ENCODE results near the gene PFDN4.
"Not testable (repeated sequence)": the region's sequence is repeated elsewhere in the genome, so short reads cannot be mapped to it uniquely, and the experiment has no call there.

PFDN4 gene

DNA sequence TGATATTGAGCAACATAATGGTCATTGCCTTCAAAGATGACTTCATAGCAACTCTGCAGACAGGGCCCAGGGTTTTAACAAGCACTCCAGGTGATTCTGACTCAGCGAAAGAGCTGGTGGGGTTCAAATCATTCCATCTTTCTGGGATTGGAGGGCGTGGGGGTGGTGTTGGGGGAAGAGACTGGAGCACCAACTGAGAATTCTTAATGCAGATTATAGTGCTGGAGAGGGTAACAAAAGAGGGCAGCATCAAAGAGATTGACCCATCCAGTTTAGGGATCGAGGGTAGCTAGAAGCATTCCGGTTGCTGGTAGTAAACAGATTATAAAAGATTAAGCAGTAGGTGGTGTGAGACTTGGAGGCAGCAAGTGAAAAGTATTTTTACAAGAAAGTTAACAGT, 15.9 kb downstream of the PFDN4 start:
- Histone ChIP-seq H3K27me3 (ENCODE audit: control insufficient read depth, low read length) (0 out of 2 replicates have a peak, but pooled peaks cover 2% of the 10 kb centered on the region), H4K20me1 (ENCODE audit: control insufficient read depth, insufficient read depth, low read depth, low read length) (no peaks in the 10 kb centered on the region), H3F3A (ENCODE audit: control insufficient read depth, insufficient read depth) (no peaks in the 10 kb centered on the region; the same call in 1 of the 2 replicates), H3K36me3 (ENCODE audit: control insufficient read depth, low read length) (no peaks in the 10 kb centered on the region), H3K27ac (ENCODE audit: low read depth, low read length) (no peak overlapping the region), H3K4me3 (ENCODE audit: low read length) (no peak overlapping the region), H3K4me1 (ENCODE audit: control insufficient read depth, low read length) (no peaks in the 10 kb centered on the region), H3K79me2 (ENCODE audit: control insufficient read depth, low read length) (no peaks in the 10 kb centered on the region), H3K9me3 (ENCODE audit: control insufficient read depth, insufficient read depth, low read length) (no peaks in the 10 kb centered on the region), H3K4me2 (ENCODE audit: low read length) (no peak overlapping the region), H3K9me2 (replicated peaks; ENCODE audit: control insufficient read depth, low read length) (no peaks in the 10 kb centered on the region)
- TF ChIP-seq, protein P1, sequence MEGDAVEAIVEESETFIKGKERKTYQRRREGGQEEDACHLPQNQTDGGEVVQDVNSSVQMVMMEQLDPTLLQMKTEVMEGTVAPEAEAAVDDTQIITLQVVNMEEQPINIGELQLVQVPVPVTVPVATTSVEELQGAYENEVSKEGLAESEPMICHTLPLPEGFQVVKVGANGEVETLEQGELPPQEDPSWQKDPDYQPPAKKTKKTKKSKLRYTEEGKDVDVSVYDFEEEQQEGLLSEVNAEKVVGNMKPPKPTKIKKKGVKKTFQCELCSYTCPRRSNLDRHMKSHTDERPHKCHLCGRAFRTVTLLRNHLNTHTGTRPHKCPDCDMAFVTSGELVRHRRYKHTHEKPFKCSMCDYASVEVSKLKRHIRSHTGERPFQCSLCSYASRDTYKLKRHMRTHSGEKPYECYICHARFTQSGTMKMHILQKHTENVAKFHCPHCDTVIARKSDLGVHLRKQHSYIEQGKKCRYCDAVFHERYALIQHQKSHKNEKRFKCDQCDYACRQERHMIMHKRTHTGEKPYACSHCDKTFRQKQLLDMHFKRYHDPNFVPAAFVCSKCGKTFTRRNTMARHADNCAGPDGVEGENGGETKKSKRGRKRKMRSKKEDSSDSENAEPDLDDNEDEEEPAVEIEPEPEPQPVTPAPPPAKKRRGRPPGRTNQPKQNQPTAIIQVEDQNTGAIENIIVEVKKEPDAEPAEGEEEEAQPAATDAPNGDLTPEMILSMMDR (IDR thresholded peaks at IDR 0.05; ENCODE audit: low read depth, low read length, poor library complexity, severe bottlenecking) = no peak
- no peak for TF ChIP-seq EZH2phosphoT487 (IDR thresholded peaks at IDR 0.05; ENCODE audit: borderline replicate concordance, low read length)

- H3K4me3 ChIP-seq (ENCODE audit: low read length); H3K27ac ChIP-seq (ENCODE audit: low read depth, low read length); H3K79me2 ChIP-seq (ENCODE audit: control insufficient read depth, low read length); H3K9me2 ChIP-seq (replicated peaks; ENCODE audit: control insufficient read depth, low read length); H3F3A ChIP-seq (ENCODE audit: control insufficient read depth, insufficient read depth); H4K20me1 ChIP-seq (ENCODE audit: control insufficient read depth, insufficient read depth, low read depth, low read length); H3K36me3 ChIP-seq (ENCODE audit: control insufficient read depth, low read length); H3K27me3 ChIP-seq (ENCODE audit: control insufficient read depth, low read length); H3K9me3 ChIP-seq (ENCODE audit: control insufficient read depth, insufficient read depth, low read length); H3K4me2 ChIP-seq (ENCODE audit: low read length); H3K4me1 ChIP-seq (ENCODE audit: control insufficient read depth, low read length): not testable (repeated sequence)
Measured at GRCh38 chr20:54224642-54225041, 16.8 kb downstream of the PFDN4 start.

GRCh38 chr20:54227241-54227640, 19.4 kb downstream of the PFDN4 start:
- Histone ChIP-seq H3K79me2 (ENCODE audit: control insufficient read depth, low read length) (no peaks in the 10 kb centered on the region), H3K27ac (ENCODE audit: low read depth, low read length) (no peak overlapping the region), H3K4me2 (ENCODE audit: low read length) (no peak overlapping the region), H3F3A (ENCODE audit: control insufficient read depth, insufficient read depth) (no peaks in the 10 kb centered on the region), H3K9me3 (ENCODE audit: control insufficient read depth, insufficient read depth, low read length) (no peaks in the 10 kb centered on the region), H3K9me2 (replicated peaks; ENCODE audit: control insufficient read depth, low read length) (no peaks in the 10 kb centered on the region), H4K20me1 (ENCODE audit: control insufficient read depth, insufficient read depth, low read depth, low read length) (no peaks in the 10 kb centered on the region), H3K4me1 (ENCODE audit: control insufficient read depth, low read length) (no peaks in the 10 kb centered on the region), H3K4me3 (ENCODE audit: low read length) (no peak overlapping the region), H3K36me3 (ENCODE audit: control insufficient read depth, low read length) (no peaks in the 10 kb centered on the region), H3K27me3 (ENCODE audit: control insufficient read depth, low read length) (0 out of 2 replicates have a peak, but pooled peaks cover 2% of the 10 kb centered on the region)
- TF ChIP-seq, protein P1 (IDR thresholded peaks at IDR 0.05; ENCODE audit: low read depth, low read length, poor library complexity, severe bottlenecking) = no peak
- no peak for TF ChIP-seq EZH2phosphoT487 (IDR thresholded peaks at IDR 0.05; ENCODE audit: borderline replicate concordance, low read length)

GRCh38 chr20:54227751-54228150, 19.9 kb downstream of the PFDN4 start:
- Histone ChIP-seq H3K4me3 (ENCODE audit: low read length) (no peak overlapping the region), H4K20me1 (ENCODE audit: control insufficient read depth, insufficient read depth, low read depth, low read length) (no peaks in the 10 kb centered on the region)

More at GRCh38 chr20:54227751-54228150, 19.9 kb downstream of the PFDN4 start:
- TF ChIP-seq EZH2phosphoT487 (IDR thresholded peaks at IDR 0.05; ENCODE audit: borderline replicate concordance, low read length) = no peak
- TF ChIP-seq, protein P1 (IDR thresholded peaks at IDR 0.05; ENCODE audit: low read depth, low read length, poor library complexity, severe bottlenecking) = no peak
- Histone ChIP-seq H3K79me2 (ENCODE audit: control insufficient read depth, low read length) (no peaks in the 10 kb centered on the region), H3K27ac (ENCODE audit: low read depth, low read length) (no peak overlapping the region), H3K36me3 (ENCODE audit: control insufficient read depth, low read length) (no peaks in the 10 kb centered on the region), H3K9me2 (replicated peaks; ENCODE audit: control insufficient read depth, low read length) (no peaks in the 10 kb centered on the region), H3K4me1 (ENCODE audit: control insufficient read depth, low read length) (no peaks in the 10 kb centered on the region), H3K4me2 (ENCODE audit: low read length) (no peak overlapping the region), H3K9me3 (ENCODE audit: control insufficient read depth, insufficient read depth, low read length) (no peaks in the 10 kb centered on the region), H3K27me3 (ENCODE audit: control insufficient read depth, low read length) (0 out of 2 replicates have a peak, but pooled peaks cover 2% of the 10 kb centered on the region), H3F3A (ENCODE audit: control insufficient read depth, insufficient read depth) (no peaks in the 10 kb centered on the region)
